Neutrophil (primary cell): ENCODE data around the gene GPR132.
"Not testable (repeated sequence)": the region's sequence is repeated elsewhere in the genome, so short reads cannot be mapped to it uniquely, and the experiment has no call there.

Source experiments
- H3K27ac ChIP-seq: fragments of 200-600 bp; sonication (generic); 2 replicates; pipeline ENCODE4 v1.5.1; 2016; ENCODE audit warnings: mild to moderate bottlenecking, moderate library complexity
- H3K27me3 ChIP-seq: fragments of 200-600 bp; sonication (generic); 2 replicates; pipeline ENCODE4 v1.6.0; 2016; ENCODE audit warnings: mild to moderate bottlenecking
- H3K36me3 ChIP-seq: fragments of 200-600 bp; sonication (generic); 2 replicates; pipeline ENCODE4 v1.5.1; 2017
- H3K4me1 ChIP-seq, 2 experiments: fragments of 200-600 bp in 1 of 2; sonication (generic) in 1 of 2; 1 replicate in 1 of 2; 2 replicates in 1 of 2; pipeline versions ENCODE4 v1.5.1 to v1.6.1; 2013 to 2016; ENCODE audit warnings: low read depth in 1 of 2, low read length in 1 of 2, mild to moderate bottlenecking in 1 of 2, moderate library complexity in 1 of 2; ENCODE audit not compliant: control insufficient read depth in 1 of 2, insufficient read depth in 1 of 2
- H3K4me3 ChIP-seq, 2 experiments: fragments of 200-600 bp in 1 of 2; sonication (generic) in 1 of 2; 1 replicate in 1 of 2; 2 replicates in 1 of 2; pipeline ENCODE4 v1.5.1; 2013 to 2016; ENCODE audit warnings: low read depth in 1 of 2, low read length in 1 of 2, mild to moderate bottlenecking in 1 of 2, moderate library complexity in 1 of 2
- H3K9me3 ChIP-seq: fragments of 200-600 bp; sonication (generic); 2 replicates; pipeline ENCODE4 v1.5.1; 2016
- TF ChIP-seq, protein P1 (sequence below): fragments of 200-600 bp; sonication (generic); IDR thresholded peaks from 2 replicates; pipeline ENCODE4 v1.5.1; 2016; ENCODE audit warnings: antibody characterized with exemption

The GPR132 gene, protein sequence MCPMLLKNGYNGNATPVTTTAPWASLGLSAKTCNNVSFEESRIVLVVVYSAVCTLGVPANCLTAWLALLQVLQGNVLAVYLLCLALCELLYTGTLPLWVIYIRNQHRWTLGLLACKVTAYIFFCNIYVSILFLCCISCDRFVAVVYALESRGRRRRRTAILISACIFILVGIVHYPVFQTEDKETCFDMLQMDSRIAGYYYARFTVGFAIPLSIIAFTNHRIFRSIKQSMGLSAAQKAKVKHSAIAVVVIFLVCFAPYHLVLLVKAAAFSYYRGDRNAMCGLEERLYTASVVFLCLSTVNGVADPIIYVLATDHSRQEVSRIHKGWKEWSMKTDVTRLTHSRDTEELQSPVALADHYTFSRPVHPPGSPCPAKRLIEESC

DNA sequence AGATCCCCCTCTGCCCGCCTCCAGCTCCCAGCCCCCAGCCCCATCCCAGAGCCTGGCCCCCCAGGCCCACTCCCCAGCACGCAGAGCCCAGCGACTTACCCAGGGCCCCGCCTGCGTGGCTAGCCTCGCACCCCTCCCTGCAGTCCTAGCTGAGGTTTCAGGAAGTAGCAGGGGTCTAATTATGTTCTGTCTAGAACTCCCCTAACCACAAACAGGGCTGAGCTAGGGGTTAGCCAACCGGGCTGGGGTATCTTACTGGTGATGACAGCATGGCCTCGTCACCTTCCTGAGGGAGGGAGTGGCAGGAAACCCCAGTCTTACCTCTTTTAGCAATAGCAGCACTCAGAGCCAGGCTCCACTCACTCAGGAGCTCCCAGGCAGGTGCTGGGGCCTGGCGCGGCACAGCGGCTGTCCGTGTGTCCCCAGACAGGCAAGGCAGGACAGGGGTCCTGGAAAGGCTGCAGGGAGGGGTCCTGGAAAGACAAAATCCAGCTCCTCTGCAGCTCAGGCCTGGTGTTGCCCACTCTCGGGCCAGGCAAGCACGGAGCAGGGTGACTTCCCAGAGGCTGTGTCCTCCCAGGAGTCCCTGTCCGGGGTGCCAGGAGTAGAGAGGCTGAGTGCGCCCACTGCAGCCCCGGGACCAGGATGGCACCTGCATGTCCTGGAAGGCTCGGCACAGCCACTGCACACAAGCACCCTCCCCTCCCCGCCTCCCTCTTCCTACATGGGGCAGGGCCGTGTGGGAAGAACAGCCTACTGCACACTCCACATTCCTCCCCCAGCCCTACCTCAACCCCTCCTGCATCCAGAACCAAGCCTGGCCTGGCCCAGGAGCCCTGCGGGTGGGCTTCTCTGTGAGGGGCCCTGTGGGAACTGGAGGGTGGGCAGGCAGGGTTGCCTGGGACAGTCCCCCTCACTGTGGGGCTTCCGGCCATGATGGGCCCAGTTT, at the start of gene GPR132:
Gene GPR132, minus strand, starts transcription at position 151 of the 949 bp plus-strand sequence. CDS start 10,010 bp downstream, outside the sequence.
- peak within 1 kb of the TSS; percentile 98 for H3K27ac ChIP-seq
- H3K4me3 ChIP-seq = peak within 1 kb of the TSS; percentile 85 to 97

DNA sequence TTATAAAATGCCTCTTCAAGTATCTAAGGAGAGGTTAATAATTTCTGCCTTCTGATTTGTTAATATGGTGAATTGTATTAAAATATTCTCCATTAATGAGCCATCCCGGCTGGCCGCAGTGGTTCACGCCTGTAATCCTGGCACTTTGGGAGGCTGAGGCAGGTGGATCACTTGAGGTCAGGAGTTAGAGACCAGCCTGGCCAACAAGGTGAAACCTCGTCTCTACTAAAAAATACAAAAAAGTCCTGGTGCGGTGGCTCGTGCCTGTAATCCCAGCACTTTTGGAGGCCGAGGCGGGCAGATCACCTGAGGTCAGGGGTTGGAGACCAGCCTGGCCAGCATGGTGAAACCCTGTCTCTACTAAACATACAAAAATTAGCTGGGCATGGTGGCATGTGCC, 44.0 kb upstream of the GPR132 start:
- H3K4me3 ChIP-seq, H3K36me3 ChIP-seq, H3K9me3 ChIP-seq, H3K4me1 ChIP-seq, H3K27ac ChIP-seq: not testable (repeated sequence)
- peaks cover 49% of the 10 kb centered on the region for H3K27me3 ChIP-seq

More for the DNA sequence above, at the start of gene GPR132:
- Histone ChIP-seq H3K27me3 (no peaks in the 10 kb centered on the region), H3K36me3 (no peaks in the 10 kb centered on the region), H3K9me3 (no peaks in the 10 kb centered on the region), H3K4me1 (peaks cover 95 to 96% of the 10 kb centered on the region in 2 experiments)
- TF ChIP-seq, protein P1, sequence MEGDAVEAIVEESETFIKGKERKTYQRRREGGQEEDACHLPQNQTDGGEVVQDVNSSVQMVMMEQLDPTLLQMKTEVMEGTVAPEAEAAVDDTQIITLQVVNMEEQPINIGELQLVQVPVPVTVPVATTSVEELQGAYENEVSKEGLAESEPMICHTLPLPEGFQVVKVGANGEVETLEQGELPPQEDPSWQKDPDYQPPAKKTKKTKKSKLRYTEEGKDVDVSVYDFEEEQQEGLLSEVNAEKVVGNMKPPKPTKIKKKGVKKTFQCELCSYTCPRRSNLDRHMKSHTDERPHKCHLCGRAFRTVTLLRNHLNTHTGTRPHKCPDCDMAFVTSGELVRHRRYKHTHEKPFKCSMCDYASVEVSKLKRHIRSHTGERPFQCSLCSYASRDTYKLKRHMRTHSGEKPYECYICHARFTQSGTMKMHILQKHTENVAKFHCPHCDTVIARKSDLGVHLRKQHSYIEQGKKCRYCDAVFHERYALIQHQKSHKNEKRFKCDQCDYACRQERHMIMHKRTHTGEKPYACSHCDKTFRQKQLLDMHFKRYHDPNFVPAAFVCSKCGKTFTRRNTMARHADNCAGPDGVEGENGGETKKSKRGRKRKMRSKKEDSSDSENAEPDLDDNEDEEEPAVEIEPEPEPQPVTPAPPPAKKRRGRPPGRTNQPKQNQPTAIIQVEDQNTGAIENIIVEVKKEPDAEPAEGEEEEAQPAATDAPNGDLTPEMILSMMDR = peak; percentile 44

DNA sequence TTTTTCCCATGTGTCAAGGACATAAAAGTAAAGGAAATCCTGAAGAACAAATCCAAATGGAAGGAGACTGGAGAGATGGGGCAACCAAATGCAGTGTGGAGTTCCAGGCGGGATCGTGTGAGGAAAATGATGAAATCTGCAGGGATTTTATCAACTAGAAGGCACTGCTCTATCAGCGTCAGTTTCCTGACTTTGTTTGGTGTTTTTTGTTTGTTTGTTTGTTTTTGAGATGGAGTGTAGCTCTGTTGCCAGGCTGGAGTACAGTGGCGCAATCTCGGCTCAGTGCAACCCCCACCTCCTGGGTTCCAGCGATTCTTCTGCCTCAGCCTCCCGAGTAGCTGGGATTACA, 43.3 kb upstream of the GPR132 start:
- TF ChIP-seq, protein P1 = no peak
- Histone ChIP-seq H3K4me1 (no peaks in the 10 kb centered on the region), H3K27ac (no peak overlapping the region), H3K36me3 (no peaks in the 10 kb centered on the region), H3K9me3 (no peaks in the 10 kb centered on the region), H3K27me3 (peaks cover 57% of the 10 kb centered on the region), H3K4me3 (no peak overlapping the region)

DNA sequence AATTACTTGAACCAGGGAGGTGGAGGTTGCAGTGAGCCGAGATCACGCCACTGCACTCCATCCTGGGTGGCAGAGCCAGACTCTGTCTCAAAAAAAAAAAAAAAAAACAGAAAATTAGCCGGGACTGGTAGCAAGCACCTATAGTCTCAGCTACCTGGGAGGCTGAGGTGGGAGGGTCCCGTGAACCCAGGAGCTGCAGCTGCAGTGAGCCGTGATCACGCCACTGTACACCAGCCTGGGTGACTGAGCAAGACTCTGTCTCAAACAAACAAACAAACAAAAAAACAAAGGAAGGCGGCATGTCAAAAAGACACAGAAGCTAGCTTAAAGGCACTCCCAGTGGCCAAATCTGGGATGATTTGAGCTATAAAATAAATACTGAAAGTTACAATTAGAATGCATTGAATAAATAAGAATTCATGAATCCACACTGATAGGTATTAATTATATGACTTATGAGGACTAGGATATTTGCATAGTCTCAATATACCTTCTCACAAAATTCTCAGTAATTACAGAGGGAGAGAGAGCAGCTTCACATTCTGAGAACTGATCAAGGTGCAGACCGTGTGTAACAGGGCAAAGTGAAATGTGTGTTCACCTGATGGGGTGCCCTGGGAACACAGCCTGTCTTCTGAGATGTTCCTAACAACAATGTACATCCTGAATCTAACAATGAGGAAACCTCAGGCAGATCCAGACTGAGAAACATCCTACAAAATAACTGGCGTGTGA, 42.7 kb upstream of the GPR132 start:
- peaks cover 62% of the 10 kb centered on the region for H3K27me3 ChIP-seq
- TF ChIP-seq, protein P1 = no peak
- no peak overlapping the region for H3K4me3 ChIP-seq
- no peak overlapping the region for H3K27ac ChIP-seq
- H3K9me3 ChIP-seq = no peaks in the 10 kb centered on the region
- H3K36me3 ChIP-seq = no peaks in the 10 kb centered on the region
- no peaks in the 10 kb centered on the region for H3K4me1 ChIP-seq

DNA sequence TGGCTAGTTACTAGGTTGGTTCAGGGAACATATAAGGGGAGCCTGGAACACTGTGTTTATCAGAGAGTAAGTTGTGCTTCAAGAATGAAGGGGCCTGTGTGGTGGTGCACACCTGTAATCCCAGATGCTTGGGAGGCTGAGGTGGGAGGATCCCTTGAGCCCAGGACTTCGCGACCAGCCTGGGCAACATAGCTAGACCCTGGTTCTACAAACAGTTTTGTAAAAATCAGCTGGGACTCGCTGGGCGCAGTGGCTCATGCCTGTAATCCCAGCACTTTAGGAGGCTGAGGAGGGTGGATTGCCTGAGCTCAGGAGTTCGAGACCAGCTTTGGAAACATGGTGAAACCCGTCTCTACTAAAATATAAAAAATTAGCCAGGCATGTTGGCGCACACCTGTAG, 42.1 kb upstream of the GPR132 start:
- Histone ChIP-seq H3K27ac (no peak overlapping the region), H3K4me3 (no peak overlapping the region), H3K4me1 (no peaks in the 10 kb centered on the region), H3K36me3 (no peaks in the 10 kb centered on the region), H3K27me3 (peaks cover 68% of the 10 kb centered on the region), H3K9me3 (no peaks in the 10 kb centered on the region)
- TF ChIP-seq, protein P1 = no peak
